ENCODE measurements around the gene TCERG1L.

Gene TCERG1L

GRCh38 chr10:131316321-131317075, 5.0 kb upstream of the TCERG1L start:
- no peak for DNase-seq (ENCODE audit: low read depth, low spot score)

- no peak for DNase-seq (ENCODE audit: low read depth, low spot score)
Measured at GRCh38 chr10:131315344-131315743, 3.8 kb upstream of the TCERG1L start.

- DNase-seq (ENCODE audit: low read depth, low spot score): no peak
Measured at GRCh38 chr10:131314799-131315198, 3.3 kb upstream of the TCERG1L start.

GRCh38 chr10:131314148-131314547, 2.6 kb upstream of the TCERG1L start:
- DNase-seq (ENCODE audit: low read depth, low spot score): no peak

- DNase-seq (ENCODE audit: low read depth, low spot score): no peak
Measured at GRCh38 chr10:131313377-131313776, 1.9 kb upstream of the TCERG1L start.

- DNase-seq (ENCODE audit: low read depth, low spot score): peak; percentile 17
Measured at GRCh38 chr10:131312478-131312836, 936 bp upstream of the TCERG1L start.

GRCh38 chr10:131311402-131311660, 190 bp downstream of the TCERG1L start:
- DNase-seq (ENCODE audit: low read depth, low spot score): peak; percentile 15

GRCh38 chr10:131310551-131311401, 745 bp downstream of the TCERG1L start:
- DNase-seq (ENCODE audit: low read depth, low spot score): peak; percentile 11

- no peak for DNase-seq (ENCODE audit: low read depth, low spot score)
Measured at GRCh38 chr10:131310142-131310541, 1.4 kb downstream of the TCERG1L start.

- no peak for DNase-seq (ENCODE audit: low read depth, low spot score)
Measured at GRCh38 chr10:131300508-131300907, 11.0 kb downstream of the TCERG1L start.

GRCh38 chr10:131290781-131291180, 20.7 kb downstream of the TCERG1L start:
- DNase-seq (ENCODE audit: low read depth, low spot score): no peak

- no peak for DNase-seq (ENCODE audit: low read depth, low spot score)
Measured at GRCh38 chr10:131288648-131289047, 22.9 kb downstream of the TCERG1L start.

- DNase-seq (ENCODE audit: low read depth, low spot score): no peak
Measured at GRCh38 chr10:131282961-131283360, 28.6 kb downstream of the TCERG1L start.

GRCh38 chr10:131280101-131280500, 31.4 kb downstream of the TCERG1L start:
- no peak for DNase-seq (ENCODE audit: low read depth, low spot score)

GRCh38 chr10:131279516-131279915, 32.0 kb downstream of the TCERG1L start:
- DNase-seq (ENCODE audit: low read depth, low spot score): no peak

GRCh38 chr10:131277969-131278368, 33.6 kb downstream of the TCERG1L start:
- DNase-seq (ENCODE audit: low read depth, low spot score): no peak

GRCh38 chr10:131277278-131277677, 34.2 kb downstream of the TCERG1L start:
- no peak for DNase-seq (ENCODE audit: low read depth, low spot score)

- no peak for DNase-seq (ENCODE audit: low read depth, low spot score)
Measured at GRCh38 chr10:131275691-131276090, 35.8 kb downstream of the TCERG1L start.

- no peak for DNase-seq (ENCODE audit: low read depth, low spot score)
Measured at GRCh38 chr10:131274883-131275282, 36.6 kb downstream of the TCERG1L start.

GRCh38 chr10:131274133-131274880, 37.2 kb downstream of the TCERG1L start:
- no peak for DNase-seq (ENCODE audit: low read depth, low spot score)

- DNase-seq (ENCODE audit: low read depth, low spot score): no peak
Measured at GRCh38 chr10:131273476-131273875, 38.0 kb downstream of the TCERG1L start.

GRCh38 chr10:131272897-131273451, 38.5 kb downstream of the TCERG1L start:
- no peak for DNase-seq (ENCODE audit: low read depth, low spot score)
